Activated T-cell treated with anti-CD3 and anti-CD28 coated beads, Interleukin-2, amount 50 U/mL, for 72 hours (primary cell): ENCODE data around the gene CCDC102A. TPM values are rescaled to one million over a fixed set of nuclear protein-coding genes. Genes with fewer than 3 reads are reported as not detected.
A peak's percentile ranks its signal among the peaks of the same experiment; 100 is the strongest.

Experiments used
- ATAC-seq, 2 donors: fragments of 150-1000 bp; cut with Tn5 transposase; replicated peaks in 1 of 2; 2 replicates each; pipeline ENCODE4 v1.10.0; 2021; ENCODE audit warnings: moderate library complexity in 2 of 2, mild to moderate bottlenecking in 1 of 2
- DNase-seq, 2 donors: peaks; one replicate each; pipeline ENCODE4 v3.0.0; 2021 to 2022; ENCODE audit warnings: mixed read lengths in 1 of 2
- H3K27ac Mint-ChIP-seq: one replicate; pipeline ENCODE4 v1.8.0; 2022; ENCODE audit warnings: mild to moderate bottlenecking, moderate library complexity, mixed read lengths
- H3K27me3 Mint-ChIP-seq: one replicate; pipeline ENCODE4 v1.8.0; 2022; ENCODE audit warnings: low read depth, mixed read lengths
- H3K36me3 Mint-ChIP-seq, 2 donors: one replicate each; pipeline ENCODE4 v1.8.0; 2022; ENCODE audit warnings: mixed read lengths in 2 of 2, mild to moderate bottlenecking in 1 of 2; ENCODE audit not compliant: insufficient read depth in 2 of 2
- H3K4me1 Mint-ChIP-seq: one replicate; pipeline ENCODE4 v1.8.0; 2022; ENCODE audit warnings: low read depth, mixed read lengths
- H3K4me3 Mint-ChIP-seq, 2 donors: one replicate each; pipeline ENCODE4 v1.8.0; 2022; ENCODE audit warnings: mild to moderate bottlenecking in 2 of 2, mixed read lengths in 2 of 2, moderate library complexity in 2 of 2
- H3K9me3 Mint-ChIP-seq, 2 donors: one replicate each; pipeline ENCODE4 v1.8.0; 2022; ENCODE audit warnings: mixed read lengths in 2 of 2
- total RNA-seq, 2 donors: library from RNA; stranded (reverse); gene quantifications; one replicate each; pipeline ENCODE4 v1.2.3, GENCODE V29; 2022

The CCDC102A gene
- total RNA-seq, 2 donors from 2014 or later: 8.1 to 14.6 TPM

GRCh38 chr16:57478396-57479204 is 57.8 kb downstream of the CCDC102A start:
- Mint-ChIP-seq H3K27ac (no peak overlapping the region), H3K4me1 (peaks cover 22% of the 10 kb centered on the region), H3K4me3 (no peak overlapping the region), H3K27me3 (no peaks in the 10 kb centered on the region), H3K9me3 (no peaks in the 10 kb centered on the region), H3K36me3 (no peaks in the 10 kb centered on the region)
- ATAC-seq (no peak), DNase-seq (no peak)

- Mint-ChIP-seq H3K4me3 (no peak overlapping the region), H3K27ac (no peak overlapping the region), H3K27me3 (no peaks in the 10 kb centered on the region), H3K4me1 (peaks cover 22% of the 10 kb centered on the region), H3K9me3 (no peaks in the 10 kb centered on the region), H3K36me3 (no peaks in the 10 kb centered on the region)
- ATAC-seq (no peak), DNase-seq (no peak)
These were observed 58.7 kb downstream of the CCDC102A start for GRCh38 chr16:57477531-57478202.

GRCh38 chr16:57476546-57477410 is 59.6 kb downstream of the CCDC102A start:
- DNase-seq (no peak), ATAC-seq (no peak)
- Mint-ChIP-seq H3K27me3 (no peaks in the 10 kb centered on the region), H3K9me3 (no peaks in the 10 kb centered on the region), H3K36me3 (peaks cover 2 to 3% of the 10 kb centered on the region in 2 donors), H3K4me3 (peak overlapping the region in 1 of 2 donors; percentile 57), H3K27ac (no peak overlapping the region), H3K4me1 (peaks cover 22% of the 10 kb centered on the region)

GRCh38 chr16:57475711-57476339 is 60.5 kb downstream of the CCDC102A start:
- peak; percentile 86 to 90 for DNase-seq
- peak; percentile 94 to 97 for ATAC-seq
- no peaks in the 10 kb centered on the region for H3K27me3 Mint-ChIP-seq
- peak overlapping the region; percentile 45 to 57 for H3K4me3 Mint-ChIP-seq
- H3K36me3 Mint-ChIP-seq: peaks cover 2 to 3% of the 10 kb centered on the region in 2 donors
- H3K4me1 Mint-ChIP-seq: peaks cover 22% of the 10 kb centered on the region
- H3K27ac Mint-ChIP-seq: no peak overlapping the region
- no peaks in the 10 kb centered on the region for H3K9me3 Mint-ChIP-seq

- H3K36me3 Mint-ChIP-seq: peaks cover 2 to 3% of the 10 kb centered on the region in 2 donors
- H3K4me1 Mint-ChIP-seq: peaks cover 22% of the 10 kb centered on the region
- ATAC-seq (no peak), DNase-seq (no peak)
- H3K4me3 Mint-ChIP-seq: peak overlapping the region in 1 of 2 donors; percentile 18
- H3K27me3 Mint-ChIP-seq: no peaks in the 10 kb centered on the region
- no peaks in the 10 kb centered on the region for H3K9me3 Mint-ChIP-seq
- no peak overlapping the region for H3K27ac Mint-ChIP-seq
These were observed 61.4 kb downstream of the CCDC102A start for GRCh38 chr16:57474671-57475661.

GRCh38 chr16:57473906-57474305 is 62.5 kb downstream of the CCDC102A start:
- no peaks in the 10 kb centered on the region for H3K9me3 Mint-ChIP-seq
- H3K4me1 Mint-ChIP-seq: peaks cover 22% of the 10 kb centered on the region
- peaks cover 2 to 3% of the 10 kb centered on the region in 2 donors for H3K36me3 Mint-ChIP-seq
- no peaks in the 10 kb centered on the region for H3K27me3 Mint-ChIP-seq
- H3K4me3 Mint-ChIP-seq: no peak overlapping the region
- DNase-seq (no peak), ATAC-seq (no peak)
- no peak overlapping the region for H3K27ac Mint-ChIP-seq

- DNase-seq (no peak), ATAC-seq (no peak)
- no peak overlapping the region for H3K27ac Mint-ChIP-seq
- H3K36me3 Mint-ChIP-seq: peaks cover 4 to 7% of the 10 kb centered on the region in 2 donors
- H3K27me3 Mint-ChIP-seq: no peaks in the 10 kb centered on the region
- no peak overlapping the region for H3K4me3 Mint-ChIP-seq
- peaks cover 22% of the 10 kb centered on the region for H3K4me1 Mint-ChIP-seq
- no peaks in the 10 kb centered on the region for H3K9me3 Mint-ChIP-seq
These were observed 63.1 kb downstream of the CCDC102A start for GRCh38 chr16:57473176-57473840.

GRCh38 chr16:57472665-57473060 is 63.7 kb downstream of the CCDC102A start:
- Mint-ChIP-seq H3K27ac (no peak overlapping the region), H3K9me3 (no peaks in the 10 kb centered on the region), H3K36me3 (peaks cover 4 to 12% of the 10 kb centered on the region in 2 donors), H3K27me3 (no peaks in the 10 kb centered on the region), H3K4me3 (no peak overlapping the region), H3K4me1 (peaks cover 22% of the 10 kb centered on the region)
- DNase-seq (no peak), ATAC-seq (no peak)

- peaks cover 22% of the 10 kb centered on the region for H3K4me1 Mint-ChIP-seq
- DNase-seq (no peak), ATAC-seq (no peak)
- no peak overlapping the region for H3K4me3 Mint-ChIP-seq
- no peaks in the 10 kb centered on the region for H3K9me3 Mint-ChIP-seq
- H3K36me3 Mint-ChIP-seq: peaks cover 4 to 13% of the 10 kb centered on the region in 2 donors
- peak overlapping the region; percentile 5 for H3K27ac Mint-ChIP-seq
- H3K27me3 Mint-ChIP-seq: no peaks in the 10 kb centered on the region
These were observed 64.3 kb downstream of the CCDC102A start for GRCh38 chr16:57471852-57472664.

- Mint-ChIP-seq H3K9me3 (no peaks in the 10 kb centered on the region), H3K27me3 (no peaks in the 10 kb centered on the region), H3K4me3 (no peak overlapping the region), H3K4me1 (peaks cover 16% of the 10 kb centered on the region), H3K36me3 (peaks cover 4 to 13% of the 10 kb centered on the region in 2 donors), H3K27ac (no peak overlapping the region)
- DNase-seq (no peak), ATAC-seq (no peak)
These were observed 65.2 kb downstream of the CCDC102A start for GRCh38 chr16:57471209-57471608.

GRCh38 chr16:57470711-57471110 is 65.7 kb downstream of the CCDC102A start:
- ATAC-seq: no peak
- no peaks in the 10 kb centered on the region for H3K27me3 Mint-ChIP-seq
- H3K27ac Mint-ChIP-seq: no peak overlapping the region
- no peaks in the 10 kb centered on the region for H3K9me3 Mint-ChIP-seq
- no peak for DNase-seq
- H3K4me1 Mint-ChIP-seq: peaks cover 11% of the 10 kb centered on the region
- peaks cover 8 to 16% of the 10 kb centered on the region in 2 donors for H3K36me3 Mint-ChIP-seq
- no peak overlapping the region for H3K4me3 Mint-ChIP-seq
